Type B pancreatic cell (in vitro differentiated cells): Measurements from ENCODE around the gene CCDC159. TPM values are rescaled to one million over a fixed set of nuclear protein-coding genes. Genes with fewer than 3 reads are reported as not detected.
"Not testable (repeated sequence)": the region's sequence is repeated elsewhere in the genome, so short reads cannot be mapped to it uniquely, and the experiment has no call there.

Source experiments
- DNase-seq: peaks from one replicate; pipeline ENCODE4 v3.0.0; 2021; ENCODE audit warnings: mixed read lengths; ENCODE audit not compliant: unreplicated experiment; ENCODE audit errors: extremely low spot score
- H3K27ac Mint-ChIP-seq: 2 replicates; pipeline ENCODE4 v1.8.0; 2021; ENCODE audit warnings: mild to moderate bottlenecking, mixed read lengths
- H3K27me3 Mint-ChIP-seq: 2 replicates; pipeline ENCODE4 v1.8.0; 2021; ENCODE audit warnings: mixed read lengths
- H3K36me3 Mint-ChIP-seq: 2 replicates; pipeline ENCODE4 v1.8.0; 2021; ENCODE audit warnings: mixed read lengths
- H3K4me1 Mint-ChIP-seq: one replicate; pipeline ENCODE4 v1.8.0; 2021; ENCODE audit warnings: mixed read lengths; ENCODE audit not compliant: unreplicated experiment
- H3K4me3 Mint-ChIP-seq: 2 replicates; pipeline ENCODE4 v1.8.0; 2021; ENCODE audit warnings: mild to moderate bottlenecking, mixed read lengths
- H3K9me3 Mint-ChIP-seq: 2 replicates; pipeline ENCODE4 v1.8.0; 2021; ENCODE audit warnings: mixed read lengths
- CTCF ChIP-seq: fragments of 200-600 bp; sonication (generic); conservative IDR thresholded peaks from 2 replicates; pipeline ENCODE4 v1.5.0; 2021; ENCODE audit warnings: antibody characterized with exemption, mild to moderate bottlenecking
- total RNA-seq: library from RNA; stranded (reverse); gene quantifications from 2 replicates; pipeline ENCODE4 v1.2.1, GENCODE V29; 2021; ENCODE audit warnings: low replicate concordance

Gene CCDC159
- total RNA-seq, 1 donor from 2014 or later, result 12.1 TPM

- peaks cover 3% of the 10 kb centered on the region for H3K36me3 Mint-ChIP-seq
- peaks cover 13% of the 10 kb centered on the region for H3K27me3 Mint-ChIP-seq
- no peak overlapping the region for H3K27ac Mint-ChIP-seq
- no peaks in the 10 kb centered on the region for H3K9me3 Mint-ChIP-seq
- peaks cover 27% of the 10 kb centered on the region for H3K4me1 Mint-ChIP-seq
- no peak overlapping the region for H3K4me3 Mint-ChIP-seq
- no peak for DNase-seq
- no peak for TF ChIP-seq CTCF
Observed at GRCh38 chr19:11377756-11378155, 31.4 kb downstream of the CCDC159 start.

GRCh38 chr19:11378319-11379189, 32.2 kb downstream of the CCDC159 start:
- H3K4me1 Mint-ChIP-seq, result peaks cover 22% of the 10 kb centered on the region
- no peak overlapping the region for H3K4me3 Mint-ChIP-seq

GRCh38 chr19:11379269-11379845, 33.0 kb downstream of the CCDC159 start:
- H3K4me3 Mint-ChIP-seq, H3K27ac Mint-ChIP-seq: not testable (repeated sequence)
- peaks cover 23% of the 10 kb centered on the region for H3K4me1 Mint-ChIP-seq

More at GRCh38 chr19:11378319-11379189, 32.2 kb downstream of the CCDC159 start:
- no peaks in the 10 kb centered on the region for H3K9me3 Mint-ChIP-seq
- peaks cover 3% of the 10 kb centered on the region for H3K36me3 Mint-ChIP-seq
- peaks cover 17% of the 10 kb centered on the region for H3K27me3 Mint-ChIP-seq
- peak overlapping the region; percentile 64 for H3K27ac Mint-ChIP-seq
- DNase-seq, result no peak
- TF ChIP-seq CTCF, result peak; percentile 78

GRCh38 chr19:11379857-11380350, 33.6 kb downstream of the CCDC159 start:
- Mint-ChIP-seq H3K4me3 (peak overlapping the region; percentile 94), H3K27me3 (peaks cover 17% of the 10 kb centered on the region), H3K4me1 (peaks cover 28% of the 10 kb centered on the region), H3K36me3 (peaks cover 3% of the 10 kb centered on the region), H3K27ac (no peak overlapping the region), H3K9me3 (no peaks in the 10 kb centered on the region)
- DNase-seq, result no peak
- no peak for TF ChIP-seq CTCF

More at GRCh38 chr19:11379269-11379845, 33.0 kb downstream of the CCDC159 start:
- H3K36me3 Mint-ChIP-seq, DNase-seq, H3K9me3 Mint-ChIP-seq: not testable (repeated sequence)
- peaks cover 17% of the 10 kb centered on the region for H3K27me3 Mint-ChIP-seq

GRCh38 chr19:11380653-11381537, 34.6 kb downstream of the CCDC159 start:
- Mint-ChIP-seq H3K4me3 (peak overlapping the region; percentile 94), H3K36me3 (peaks cover 3% of the 10 kb centered on the region), H3K27me3 (peaks cover 17% of the 10 kb centered on the region), H3K27ac (peak overlapping the region; percentile 94), H3K4me1 (peaks cover 28% of the 10 kb centered on the region), H3K9me3 (no peaks in the 10 kb centered on the region)
- peak; percentile 76 for TF ChIP-seq CTCF
- peak; percentile 95 for DNase-seq
